Measurements from ENCODE around the gene MTMR11. TPM values are rescaled to one million over a fixed set of nuclear protein-coding genes. Genes with fewer than 3 reads are reported as not detected.

Gene MTMR11
- total and polyA plus RNA-seq, 2 of the 8 experiments (the other 6 are each of a cell fraction or from before 2014, with no cell fraction given) = 3.7 to 4.8 TPM

DNA sequence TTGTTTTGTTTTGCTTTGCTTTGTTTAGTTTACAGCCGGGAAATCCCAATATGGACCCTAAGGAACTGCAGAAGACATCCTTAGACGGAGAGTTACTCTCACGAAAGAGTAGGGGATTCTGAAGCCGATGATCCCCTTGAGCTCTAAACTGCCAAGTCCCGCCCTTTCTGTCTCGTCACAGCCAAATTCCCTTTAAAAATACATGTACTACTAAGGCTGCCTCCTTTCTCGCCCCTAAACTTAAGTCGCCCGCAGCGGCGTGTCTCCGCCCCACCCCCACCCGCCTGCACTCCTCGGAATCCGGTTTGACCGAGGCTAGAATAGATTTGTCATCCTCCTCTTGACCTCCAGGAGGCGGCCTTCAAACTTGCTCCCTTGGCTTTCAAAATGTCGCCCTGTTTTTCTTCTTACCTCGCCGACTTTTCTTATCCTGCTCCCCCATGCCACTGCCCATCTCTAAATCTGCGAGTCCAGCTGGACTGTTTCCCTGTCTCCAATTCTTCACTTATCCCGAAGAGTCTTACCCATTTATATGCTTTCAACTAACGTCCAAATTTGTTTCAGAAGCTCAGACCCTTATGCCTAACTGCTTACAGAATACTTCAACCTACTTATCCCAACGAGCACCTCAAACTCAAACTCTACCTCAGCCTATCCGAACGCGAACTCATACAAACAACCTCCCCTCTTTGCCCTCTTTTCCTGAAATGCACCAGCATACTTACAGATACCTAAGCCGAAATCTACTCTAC, 48.3 kb downstream of the MTMR11 start (continued):
- TF ChIP-seq RNF2 (IDR thresholded peaks at IDR 0.05; ENCODE audit: borderline replicate concordance, low read depth, low read length, missing control alignments, poor library complexity, severe bottlenecking) (no peak), SIX5 (IDR thresholded peaks at IDR 0.05; ENCODE audit: low read depth, low read length) (no peak), JUN (IDR thresholded peaks at IDR 0.05; ENCODE audit: low read depth, low read length) (no peak), KDM4A (IDR thresholded peaks at IDR 0.05; ENCODE audit: low read depth, low read length, severe bottlenecking) (no peak), GABPA (IDR thresholded peaks at IDR 0.05; ENCODE audit: borderline replicate concordance, insufficient read depth, low read length) (no peak), CBX5 (IDR thresholded peaks at IDR 0.05; ENCODE audit: low read depth, low read length) (no peak), TAF1 (IDR thresholded peaks at IDR 0.05; ENCODE audit: low read depth, low read length) (peak; percentile 87), BCL11A (IDR thresholded peaks at IDR 0.05; ENCODE audit: low read depth in 2 of 2, low read length in 2 of 2) (no peak), MAFK (IDR thresholded peaks at IDR 0.05; ENCODE audit: low read depth, low read length) (no peak), KDM5A (IDR thresholded peaks at IDR 0.05; ENCODE audit: low read length) (no peak), GTF2F1 (IDR thresholded peaks at IDR 0.05; ENCODE audit: borderline replicate concordance, low read depth, low read length) (no peak), POLR2AphosphoS5 (IDR thresholded peaks at IDR 0.05; ENCODE audit: low read depth, low read length) (peak; percentile 96), POLR2A (IDR thresholded peaks at IDR 0.05; ENCODE audit: control extremely low read depth in 1 of 2, low read depth in 2 of 2, low read length in 2 of 2) (peak in 1 of 2 experiments; percentile 95; a peak in 2 of 3 replicates), ASH2L (IDR thresholded peaks at IDR 0.05; ENCODE audit: low read length) (peak; percentile 90), SIN3A (conservative IDR thresholded peaks at IDR 0.05 in 1 of 2, IDR thresholded peaks at IDR 0.05 in 1 of 2; ENCODE audit: low read depth in 1 of 2, low read length in 2 of 2) (peak in 1 of 2 experiments; percentile 90; a peak in 2 of 4 replicates), CREB1 (IDR thresholded peaks at IDR 0.05) (peak; percentile 74), SRF (IDR thresholded peaks at IDR 0.05; ENCODE audit: low read depth, low read length) (no peak), CBX8 (IDR thresholded peaks at IDR 0.05; ENCODE audit: borderline replicate concordance, low read depth, low read length) (no peak)
- TF ChIP-seq, protein P1, sequence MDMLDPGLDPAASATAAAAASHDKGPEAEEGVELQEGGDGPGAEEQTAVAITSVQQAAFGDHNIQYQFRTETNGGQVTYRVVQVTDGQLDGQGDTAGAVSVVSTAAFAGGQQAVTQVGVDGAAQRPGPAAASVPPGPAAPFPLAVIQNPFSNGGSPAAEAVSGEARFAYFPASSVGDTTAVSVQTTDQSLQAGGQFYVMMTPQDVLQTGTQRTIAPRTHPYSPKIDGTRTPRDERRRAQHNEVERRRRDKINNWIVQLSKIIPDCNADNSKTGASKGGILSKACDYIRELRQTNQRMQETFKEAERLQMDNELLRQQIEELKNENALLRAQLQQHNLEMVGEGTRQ (IDR thresholded peaks at IDR 0.05; ENCODE audit: low read length) = no peak
- TF ChIP-seq, protein P2, sequence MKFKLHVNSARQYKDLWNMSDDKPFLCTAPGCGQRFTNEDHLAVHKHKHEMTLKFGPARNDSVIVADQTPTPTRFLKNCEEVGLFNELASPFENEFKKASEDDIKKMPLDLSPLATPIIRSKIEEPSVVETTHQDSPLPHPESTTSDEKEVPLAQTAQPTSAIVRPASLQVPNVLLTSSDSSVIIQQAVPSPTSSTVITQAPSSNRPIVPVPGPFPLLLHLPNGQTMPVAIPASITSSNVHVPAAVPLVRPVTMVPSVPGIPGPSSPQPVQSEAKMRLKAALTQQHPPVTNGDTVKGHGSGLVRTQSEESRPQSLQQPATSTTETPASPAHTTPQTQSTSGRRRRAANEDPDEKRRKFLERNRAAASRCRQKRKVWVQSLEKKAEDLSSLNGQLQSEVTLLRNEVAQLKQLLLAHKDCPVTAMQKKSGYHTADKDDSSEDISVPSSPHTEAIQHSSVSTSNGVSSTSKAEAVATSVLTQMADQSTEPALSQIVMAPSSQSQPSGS (IDR thresholded peaks at IDR 0.05; ENCODE audit: low read length) = 0 out of 2 replicates have a peak, but pooled peaks have one; percentile 9
- TF ChIP-seq, protein P3, sequence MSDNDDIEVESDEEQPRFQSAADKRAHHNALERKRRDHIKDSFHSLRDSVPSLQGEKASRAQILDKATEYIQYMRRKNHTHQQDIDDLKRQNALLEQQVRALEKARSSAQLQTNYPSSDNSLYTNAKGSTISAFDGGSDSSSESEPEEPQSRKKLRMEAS (IDR thresholded peaks at IDR 0.05) = 0 out of 2 replicates have a peak, but pooled peaks have one; percentile 38

All from H1 (cell line).